NCI-H226 (cell line): ENCODE data around the gene TRAPPC2L.

Experiments used
- DNase-seq: peaks from one replicate; pipeline ENCODE4 v3.0.0-alpha.2; 2015

Gene TRAPPC2L

DNA sequence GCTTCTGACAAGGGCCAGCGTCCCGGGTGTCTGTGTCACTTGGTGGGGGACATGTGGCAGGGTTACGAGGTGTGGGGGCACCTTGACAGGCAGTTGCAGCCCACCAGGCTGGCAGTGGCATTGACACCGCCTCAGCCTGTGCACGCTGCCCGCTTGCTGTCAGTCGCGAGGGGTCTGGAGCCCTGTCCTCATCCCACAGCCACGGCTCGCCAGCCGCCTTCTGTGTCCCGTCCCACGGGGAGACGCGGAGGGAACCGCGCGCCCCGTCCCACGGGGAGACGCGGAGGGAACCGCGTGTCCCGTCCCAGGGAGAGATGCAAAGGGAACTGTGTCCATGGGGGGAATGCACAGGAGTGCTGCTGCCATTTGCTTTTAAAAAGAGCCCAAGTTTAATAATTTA lies 6.0 kb downstream of the TRAPPC2L start:
- no peak for DNase-seq

DNA sequence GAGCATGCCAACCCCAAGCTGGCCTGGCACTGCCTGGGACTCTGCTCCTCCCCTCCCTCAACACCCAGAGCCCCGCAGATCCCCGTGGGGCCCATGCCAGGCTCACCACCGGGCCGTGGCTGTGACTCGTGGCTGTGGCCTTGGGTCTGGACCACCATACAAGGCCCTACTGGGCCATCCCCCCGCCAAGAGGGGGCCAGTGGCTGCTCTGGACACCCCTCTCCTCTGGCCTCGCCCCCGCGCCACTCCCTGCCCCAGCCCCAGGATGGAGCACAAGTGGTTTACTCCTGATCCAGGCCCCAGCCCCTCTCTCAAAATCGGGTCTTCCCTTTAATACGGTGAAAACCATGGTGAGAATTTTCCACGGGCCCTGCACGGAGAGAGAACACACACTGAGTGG lies 6.5 kb downstream of the TRAPPC2L start:
- DNase-seq = no peak

DNA sequence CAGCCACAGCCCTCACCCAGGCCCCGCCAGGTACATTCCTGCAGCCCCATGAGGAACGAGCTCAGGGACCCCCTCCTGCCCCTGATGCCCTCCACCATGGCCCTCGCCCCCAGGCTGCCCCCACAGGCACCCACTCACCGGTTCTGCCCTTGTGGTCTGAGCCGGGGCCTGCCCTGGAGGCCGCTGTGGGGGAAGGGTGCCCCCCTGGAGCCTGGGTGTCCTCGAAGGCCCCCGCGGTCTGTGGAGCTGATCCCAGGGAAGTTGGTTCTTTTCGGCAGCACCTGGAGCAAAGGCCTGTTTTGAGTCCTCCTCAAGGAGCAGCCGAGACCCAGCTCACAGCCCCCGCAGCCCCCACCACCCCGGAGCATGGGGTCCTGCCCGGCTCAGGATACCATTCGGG lies 7.2 kb downstream of the TRAPPC2L start:
- no peak for DNase-seq

DNA sequence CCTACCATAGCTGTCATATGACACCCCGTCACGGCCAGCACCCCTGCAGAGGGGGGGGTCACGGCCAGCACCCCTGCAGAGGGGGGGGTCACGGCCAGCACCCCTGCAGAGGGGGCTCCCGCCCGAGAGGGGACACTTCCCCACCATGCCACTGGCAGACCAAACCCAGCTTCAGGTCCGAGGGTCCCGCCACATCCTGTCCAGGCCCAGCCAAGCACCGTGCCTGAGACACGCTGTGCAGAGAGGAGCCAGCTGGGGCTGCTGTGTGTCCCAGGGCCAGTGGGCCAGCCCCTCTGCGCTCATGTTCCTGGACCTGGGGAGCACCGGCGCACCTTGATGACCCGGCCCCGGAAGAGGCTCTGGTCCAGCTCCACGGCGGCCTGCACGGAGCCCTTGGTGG lies 7.6 kb downstream of the TRAPPC2L start:
- DNase-seq = no peak

DNA sequence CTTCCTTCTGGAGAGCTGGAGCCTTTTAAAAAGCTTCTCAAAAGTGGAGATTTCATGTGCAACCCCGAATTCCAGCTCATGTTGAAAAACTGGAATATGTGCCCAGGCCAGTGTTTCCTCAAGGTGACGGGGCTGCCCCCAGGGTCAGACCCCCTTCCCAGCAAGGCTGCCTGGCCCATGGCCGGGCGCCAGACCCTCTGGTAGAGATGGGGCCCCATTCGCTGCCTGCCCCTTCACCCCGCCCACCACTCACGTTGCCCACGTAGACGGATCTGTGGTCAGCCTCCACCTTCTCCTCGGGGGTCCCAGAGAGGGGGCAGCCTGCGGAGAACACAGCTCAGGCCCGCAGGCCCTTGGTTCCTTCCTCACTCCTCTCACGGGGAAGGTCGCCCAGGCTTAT lies 8.4 kb downstream of the TRAPPC2L start:
- DNase-seq = no peak

DNA sequence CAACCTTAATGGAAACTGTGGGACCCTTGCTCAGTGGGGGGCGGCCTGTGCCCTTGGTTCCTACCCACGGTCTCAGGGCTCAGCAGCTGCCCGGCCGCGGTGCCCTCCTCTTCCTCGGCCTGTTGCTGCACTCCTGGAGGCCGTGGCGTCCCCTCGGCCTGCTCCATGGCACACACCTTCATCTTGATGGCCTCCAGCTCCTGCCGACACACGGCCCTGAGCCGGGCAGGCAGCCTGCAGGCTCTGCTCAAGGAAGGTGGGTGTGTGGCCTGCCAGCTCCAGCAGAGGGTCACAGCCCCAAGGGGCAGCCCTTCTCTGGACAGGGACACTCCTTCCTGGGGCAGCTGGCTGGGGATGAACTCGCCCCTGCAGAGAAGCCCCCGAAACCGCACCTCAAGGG lies 8.8 kb downstream of the TRAPPC2L start:
- no peak for DNase-seq

DNA sequence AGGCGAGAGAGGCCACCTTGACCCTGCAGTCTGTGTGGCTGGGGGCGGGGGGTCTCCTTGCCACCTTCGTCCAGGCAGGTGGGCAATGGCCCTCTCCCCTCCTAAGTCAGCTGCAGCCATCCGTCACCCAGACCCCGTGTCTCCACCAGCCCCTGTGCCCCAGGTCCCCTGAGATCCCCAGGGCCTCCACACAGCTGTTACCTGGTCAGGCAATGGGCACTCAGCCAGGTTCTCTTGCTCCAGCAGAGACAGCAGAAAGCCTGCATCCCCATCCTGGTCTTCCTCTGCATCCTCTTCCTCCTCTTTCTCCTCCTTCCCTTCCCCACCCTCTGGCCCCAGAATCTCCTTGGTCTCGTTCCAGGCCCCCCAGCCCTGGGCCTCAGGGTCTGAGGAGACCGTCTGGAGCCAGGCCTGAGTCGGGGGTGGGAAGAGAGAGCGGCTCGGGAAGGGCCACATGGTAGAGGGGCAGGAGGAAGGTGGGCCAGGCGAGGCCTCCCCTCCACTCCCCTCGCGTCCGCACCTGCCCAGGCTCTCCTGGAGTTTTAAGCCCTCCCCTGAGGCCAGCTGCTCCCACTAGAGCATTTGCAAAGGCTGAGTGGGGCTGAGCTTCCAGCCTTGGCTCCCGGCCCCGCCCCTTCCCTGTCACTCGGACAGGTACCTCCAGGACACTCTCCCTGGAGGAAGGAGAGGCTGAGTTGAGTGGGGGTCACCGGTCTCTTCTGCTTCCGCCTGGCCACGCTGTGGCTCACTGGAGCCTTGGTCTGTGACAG lies 9.4 kb downstream of the TRAPPC2L start, which contains the start of gene PABPN1L:
TSS of gene PABPN1L (minus strand) at position 510 of the 770 bp plus-strand sequence. CDS start at position 456, 54 bp downstream.
- DNase-seq = no peak

DNA sequence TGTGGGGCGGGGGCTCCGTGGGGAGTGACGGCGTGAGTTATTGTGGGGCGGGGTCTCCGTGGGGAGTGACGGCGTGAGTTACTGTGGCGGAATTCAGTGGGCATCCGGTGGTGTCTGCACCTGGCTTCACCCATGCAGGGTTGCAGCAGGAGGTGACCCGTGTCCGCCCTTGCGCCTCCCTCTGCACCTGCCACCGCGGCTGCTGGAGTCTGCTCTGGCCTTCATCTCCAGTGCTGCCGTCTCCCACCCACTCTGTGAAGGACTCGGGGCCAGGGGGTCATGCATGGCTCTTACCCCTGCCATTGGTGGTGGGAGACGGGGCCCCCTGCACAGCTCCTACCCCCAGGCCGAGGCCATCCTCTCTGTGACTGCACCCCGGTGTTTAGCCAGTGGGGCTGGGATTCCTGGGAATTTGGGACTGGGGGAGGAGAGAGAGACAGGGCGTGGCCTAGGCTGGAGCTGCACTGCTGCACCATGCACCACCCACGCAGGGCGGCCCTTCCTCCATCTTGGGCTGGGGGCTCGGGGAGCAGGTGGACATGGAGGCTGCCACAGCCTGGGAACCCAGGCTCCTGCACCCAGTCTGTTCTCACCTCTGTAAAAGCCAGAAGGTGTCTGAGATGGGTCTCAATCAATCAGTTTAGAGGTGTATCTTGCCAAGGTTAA lies 10.8 kb downstream of the TRAPPC2L start:
- DNase-seq = no peak

DNA sequence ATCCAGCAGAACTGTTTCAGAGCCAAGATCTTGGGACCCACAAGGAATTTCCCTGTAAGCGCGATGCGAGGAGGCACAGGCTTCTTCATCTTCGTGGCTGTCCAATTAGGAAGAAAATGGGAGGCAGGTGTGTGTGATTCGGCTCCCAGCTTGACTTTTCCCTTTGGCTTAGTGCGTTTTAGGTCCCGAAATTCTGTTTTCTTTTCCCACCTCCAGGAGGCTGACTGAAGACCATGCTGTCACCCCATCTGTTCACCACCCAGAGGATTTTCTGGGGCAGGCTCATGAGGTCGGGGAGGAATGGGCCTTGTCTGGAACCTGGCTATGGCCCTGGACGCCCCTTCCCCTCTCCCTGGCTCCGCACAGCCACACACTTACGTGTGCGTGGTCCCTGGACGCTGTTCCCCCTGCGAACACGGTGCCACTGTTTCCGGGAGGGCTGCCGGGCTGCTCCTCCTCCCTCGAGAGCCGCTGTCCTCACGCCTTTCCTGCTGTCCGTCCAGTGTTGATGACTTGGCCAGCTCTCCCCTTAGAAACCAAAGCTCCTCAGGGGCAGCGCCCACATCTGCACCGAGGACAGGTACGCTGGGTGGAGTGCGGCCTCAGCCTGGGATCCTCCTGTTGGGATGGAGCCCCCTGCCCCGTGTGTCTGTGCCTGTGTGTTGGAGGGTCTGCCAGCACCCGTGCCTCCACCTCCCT lies 12.2 kb downstream of the TRAPPC2L start:
- no peak for DNase-seq

DNA sequence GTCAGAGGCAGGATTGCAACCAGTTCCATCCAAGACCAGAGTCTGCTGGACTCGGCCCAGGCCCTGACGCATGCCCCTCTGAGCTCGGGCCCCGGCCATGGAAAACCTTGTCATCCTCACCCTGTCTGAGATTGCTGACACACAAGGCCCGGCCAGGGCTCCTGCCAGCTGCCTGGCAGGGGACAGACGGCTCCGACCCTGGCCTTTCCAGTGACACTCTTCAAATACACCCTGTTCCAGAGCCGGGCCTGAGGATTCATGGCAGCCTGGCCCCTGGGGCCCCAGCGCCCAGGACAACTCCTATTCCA lies 12.7 kb downstream of the TRAPPC2L start:
- DNase-seq = no peak

DNA sequence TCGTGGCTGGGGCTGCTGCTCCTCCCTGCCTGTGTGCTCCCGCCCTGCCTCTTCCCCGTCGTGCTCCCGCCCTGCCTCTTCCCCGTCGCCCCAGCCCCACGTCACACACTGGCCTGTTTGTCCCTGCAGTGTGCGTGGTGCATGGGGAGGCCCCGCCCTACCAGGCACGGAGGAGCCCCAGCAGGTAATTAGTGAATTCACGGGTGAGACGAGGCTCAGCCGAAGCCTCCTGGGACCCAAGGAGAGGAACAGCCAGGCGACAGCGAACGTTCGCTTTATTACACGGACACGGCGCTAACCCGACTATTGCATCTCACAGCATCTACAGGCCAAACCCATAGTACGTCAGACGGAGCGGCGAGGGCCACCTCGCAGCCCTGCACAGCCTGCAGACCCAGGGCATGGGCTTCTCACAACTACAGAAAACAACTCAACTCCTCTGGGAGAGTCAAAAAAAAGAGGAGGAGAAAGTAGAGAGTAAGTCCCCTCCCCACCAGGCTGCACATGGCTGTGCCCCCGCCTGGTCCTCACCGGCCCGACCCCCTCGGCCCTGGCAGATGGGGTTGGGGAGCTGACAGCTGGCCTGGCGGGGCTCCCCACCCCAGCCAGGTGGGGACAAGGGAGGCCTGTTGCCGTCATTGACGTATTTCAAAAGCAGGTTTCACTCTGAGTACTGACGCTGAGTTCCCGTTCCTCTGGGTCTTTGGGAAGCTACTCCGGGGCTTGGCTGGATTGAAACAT lies 13.9 kb downstream of the TRAPPC2L start:
- no peak for DNase-seq

DNA sequence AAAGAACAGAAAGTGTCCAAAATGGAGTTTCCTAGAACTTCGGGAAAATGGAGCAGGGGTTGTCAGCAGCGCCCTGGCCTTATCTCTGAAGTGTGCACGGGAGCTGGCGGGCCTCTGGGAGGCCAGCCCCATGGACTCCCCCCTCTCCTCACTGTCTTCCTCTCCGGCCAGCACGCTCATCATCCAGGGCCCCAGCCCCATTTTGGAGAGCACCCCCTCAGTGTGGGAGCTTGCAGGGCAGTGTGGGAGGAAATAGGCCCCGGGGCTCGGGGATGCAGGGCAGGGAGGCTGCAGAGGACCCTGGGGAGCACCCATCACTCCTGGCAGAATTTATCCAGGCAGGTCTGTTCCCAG lies 14.4 kb downstream of the TRAPPC2L start:
- DNase-seq = no peak

DNA sequence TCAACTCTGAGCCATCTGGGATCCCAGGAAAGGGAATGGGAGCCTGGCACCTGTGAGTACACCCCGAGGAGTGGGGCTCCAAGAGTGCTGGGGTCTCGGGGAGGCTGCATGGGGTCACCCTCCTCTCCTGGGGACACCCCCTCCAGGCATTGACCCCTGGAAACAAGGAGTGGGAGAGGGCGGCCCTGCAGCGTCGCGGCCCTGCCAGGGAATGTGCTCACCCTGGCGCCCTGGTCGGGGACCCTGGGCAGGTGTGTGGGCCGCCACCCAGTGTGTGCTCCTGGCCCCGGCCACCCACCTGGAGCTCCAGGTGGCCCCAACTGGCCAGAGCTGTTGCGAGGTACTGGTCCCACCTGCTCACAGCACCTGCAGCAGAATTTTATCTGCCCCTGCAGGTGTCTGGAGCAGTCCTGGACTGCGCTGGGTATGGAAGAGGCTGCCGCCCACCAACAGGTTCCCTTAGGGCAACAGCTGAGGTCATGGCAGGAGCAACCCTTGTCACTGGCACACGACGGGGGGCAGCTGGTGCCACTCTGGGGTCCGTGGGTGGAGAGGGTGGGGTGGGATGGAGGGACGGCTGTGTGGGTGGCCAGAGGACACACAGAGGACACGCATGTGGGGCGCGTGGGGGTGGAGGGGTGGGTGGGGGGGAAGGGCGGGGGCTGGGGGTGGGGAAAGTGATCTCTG lies 14.9 kb downstream of the TRAPPC2L start:
- DNase-seq = no peak

DNA sequence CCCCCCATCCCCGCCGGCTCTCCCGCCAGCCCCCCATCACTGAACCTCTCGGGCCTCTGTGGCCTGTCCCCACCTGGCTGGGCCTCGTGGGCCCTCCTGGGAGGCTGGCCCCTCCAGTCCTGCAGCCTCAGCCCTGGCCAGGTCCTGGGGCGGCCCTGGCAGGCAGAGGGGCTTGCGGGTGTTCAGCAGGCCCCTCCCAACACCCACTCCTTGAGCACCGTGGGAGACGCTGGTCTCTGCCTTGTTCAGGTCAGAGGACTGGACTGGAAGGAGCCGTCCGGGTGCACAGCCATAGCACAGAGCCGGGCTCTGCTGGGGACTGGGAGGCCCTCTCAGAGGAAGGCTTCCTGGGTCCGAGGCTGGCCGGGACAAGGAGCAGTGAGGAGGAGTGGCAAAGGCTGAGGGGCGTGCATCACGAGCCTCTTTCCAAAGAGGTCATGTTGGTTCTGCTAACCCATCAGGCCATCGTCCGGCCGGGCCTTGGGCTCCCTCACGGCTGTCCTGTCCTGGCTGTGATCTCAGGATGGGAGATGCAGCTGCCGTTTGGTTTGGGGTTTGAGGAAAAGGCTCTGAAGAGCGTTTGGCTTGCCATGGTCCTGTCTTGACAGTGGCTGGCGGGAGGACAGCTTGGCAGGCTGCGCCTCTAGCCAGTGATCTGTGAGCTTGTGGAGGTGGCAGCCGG lies 15.9 kb downstream of the TRAPPC2L start:
- DNase-seq = no peak

DNA sequence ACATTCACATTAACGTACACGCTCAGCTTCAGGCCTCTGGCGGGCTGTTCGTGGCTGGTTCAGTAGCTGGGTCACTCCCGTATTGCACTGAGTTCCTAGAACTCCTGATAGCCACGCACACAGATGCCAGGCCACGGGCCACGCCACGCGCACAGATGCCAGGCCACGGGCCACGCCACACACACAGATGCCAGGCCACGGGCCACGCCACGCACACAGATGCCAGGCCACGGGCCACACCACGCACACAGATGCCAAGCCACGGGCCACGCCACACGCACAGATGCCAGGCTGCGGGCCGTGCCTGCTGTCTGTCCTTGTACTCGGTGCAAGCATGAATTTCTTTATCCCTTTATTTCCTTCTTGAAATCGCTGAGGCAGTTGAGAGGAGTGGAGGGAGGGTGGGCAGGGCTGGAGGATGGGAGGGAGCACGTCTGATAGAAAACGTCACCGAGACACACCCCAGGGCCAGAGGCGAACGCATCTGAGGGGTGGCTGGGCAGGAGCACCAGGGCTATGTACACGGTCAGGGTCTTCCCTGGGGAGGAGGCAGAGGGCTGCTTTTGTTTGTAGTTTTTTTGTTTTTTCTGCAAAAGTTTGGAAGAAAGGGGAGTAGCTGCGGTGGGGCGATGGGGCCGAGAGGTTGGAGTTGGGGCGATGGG lies 18.1 kb downstream of the TRAPPC2L start:
- no peak for DNase-seq

DNA sequence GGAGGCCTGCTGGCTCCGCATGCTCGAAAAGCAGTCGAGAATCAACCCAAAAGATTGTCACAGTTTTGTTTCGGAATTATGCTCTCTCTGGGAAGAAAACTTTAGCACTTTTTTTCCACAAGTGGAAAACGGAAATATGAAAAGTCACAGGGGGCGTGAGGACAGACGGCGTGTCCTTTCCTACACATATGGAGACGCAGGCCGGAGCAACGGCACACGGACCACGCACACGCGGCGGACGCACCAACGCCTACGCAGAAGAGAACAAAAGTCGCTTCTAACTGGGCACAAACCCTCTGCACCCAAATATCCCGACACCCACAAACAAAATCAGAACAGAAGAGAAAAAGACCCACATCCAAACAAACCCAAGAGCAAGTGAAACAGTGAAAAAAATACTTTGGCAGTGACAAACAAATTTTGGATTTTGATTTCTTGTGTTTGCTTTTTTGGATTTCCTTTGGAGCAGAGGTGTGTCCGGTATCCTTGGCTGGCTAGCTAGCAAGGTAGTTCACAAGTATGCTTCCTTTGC lies 18.8 kb downstream of the TRAPPC2L start:
- no peak for DNase-seq

DNA sequence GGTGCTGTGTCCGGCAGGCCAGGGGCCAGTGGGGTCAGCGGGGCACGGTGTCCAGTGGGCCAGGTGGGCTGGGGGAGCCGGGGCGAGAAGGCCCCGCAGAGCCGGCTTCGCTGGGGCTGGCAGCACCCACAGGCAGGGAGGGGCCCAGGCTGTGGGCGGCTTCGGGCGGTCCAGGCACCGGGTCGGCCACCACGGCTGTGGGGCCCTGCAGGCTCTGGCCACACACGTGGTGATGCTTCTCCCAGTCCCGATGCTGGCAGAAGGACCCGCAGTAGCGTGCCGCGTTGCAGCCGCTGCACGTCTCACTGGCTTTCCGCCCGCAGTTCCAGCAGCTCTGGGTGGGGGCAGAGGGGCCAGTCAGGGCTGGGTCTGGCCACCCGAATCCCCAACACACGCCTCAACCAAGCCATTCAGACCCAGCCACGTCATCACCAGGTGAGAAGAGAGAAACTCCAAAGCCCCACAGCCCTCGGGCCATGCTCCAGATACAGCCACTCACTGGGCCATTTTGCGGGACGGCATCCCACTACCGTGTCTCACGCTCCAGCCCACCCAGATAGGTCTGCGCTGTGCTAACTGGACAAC lies 20.1 kb downstream of the TRAPPC2L start:
- no peak for DNase-seq

DNA sequence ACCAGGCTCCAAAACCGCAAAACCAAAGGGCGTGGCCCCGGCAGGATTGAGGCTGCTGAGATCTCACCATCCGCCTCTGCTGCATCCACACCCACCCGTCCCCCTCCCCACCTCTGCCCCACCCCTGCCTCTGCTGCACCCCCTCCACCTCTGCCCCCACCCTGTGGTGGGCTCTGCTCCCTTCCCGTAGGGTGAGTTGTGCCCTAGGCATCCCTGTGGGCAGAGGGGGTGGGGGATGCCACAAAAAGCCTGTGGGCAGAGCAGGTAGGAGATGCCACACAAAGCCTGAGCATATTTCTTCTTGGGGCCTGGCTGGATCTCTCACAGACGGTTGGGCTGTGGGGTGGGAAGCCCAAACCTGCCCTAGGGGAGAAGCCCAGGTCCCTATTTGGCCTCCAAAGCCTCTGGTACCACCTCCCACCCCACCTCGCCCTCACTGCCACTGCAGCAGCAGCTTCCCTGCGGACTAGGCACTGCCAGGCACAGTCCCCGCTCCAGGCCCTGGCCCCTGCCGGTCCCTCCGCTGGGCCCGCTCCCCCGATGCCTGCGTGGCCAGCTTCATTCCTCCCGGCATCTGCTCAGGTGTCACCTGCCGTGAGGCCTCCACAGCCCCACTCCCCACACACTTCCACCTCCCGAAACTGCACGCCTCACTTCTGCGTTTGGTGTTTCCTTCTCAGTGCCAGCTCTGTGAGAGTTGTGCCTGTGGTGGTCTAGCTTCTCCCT lies 20.8 kb downstream of the TRAPPC2L start:
- no peak for DNase-seq

DNA sequence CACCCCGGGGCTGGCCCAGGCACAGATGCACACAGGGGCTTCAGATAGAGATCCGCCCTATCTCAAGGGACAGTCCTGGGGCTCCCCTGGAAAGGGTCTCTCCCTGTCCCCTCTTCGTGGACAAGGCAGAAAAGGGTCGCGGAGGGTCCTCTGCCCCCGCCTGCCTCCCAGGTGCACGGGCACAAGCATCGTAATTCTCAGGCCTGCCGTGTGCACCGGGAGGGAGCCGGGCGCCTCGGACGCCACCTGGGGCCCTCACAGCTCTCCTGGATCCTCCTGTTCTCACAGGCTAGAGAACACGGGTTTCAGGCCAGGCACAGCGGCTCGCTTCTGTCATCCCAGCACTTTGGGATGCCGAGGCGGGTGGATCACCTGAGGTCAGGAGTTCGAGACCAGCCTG lies 21.4 kb downstream of the TRAPPC2L start:
- no peak for DNase-seq
